HUES48 (cell line): Measurements from ENCODE around the gene MYMK.

Source experiments
- H3K27ac ChIP-seq: one replicate; pipeline ENCODE4 v1.7.0; 2013; ENCODE audit warnings: low read depth, low read length, inconsistent platforms
- H3K27me3 ChIP-seq: 2 replicates; pipeline ENCODE4 v1.6.1; 2013; ENCODE audit warnings: mild to moderate bottlenecking, low read length; ENCODE audit not compliant: control insufficient read depth, insufficient read depth
- H3K36me3 ChIP-seq: 2 replicates; pipeline ENCODE4 v1.6.1; 2013; ENCODE audit warnings: low read length; ENCODE audit not compliant: control insufficient read depth, insufficient read depth
- H3K4me1 ChIP-seq: 2 replicates; pipeline ENCODE4 v1.6.1; 2013; ENCODE audit warnings: mild to moderate bottlenecking, low read length; ENCODE audit not compliant: control insufficient read depth, insufficient read depth
- H3K4me3 ChIP-seq: 2 replicates; pipeline ENCODE4 v1.5.1; 2013; ENCODE audit warnings: mild to moderate bottlenecking, low read depth, low read length
- H3K9ac ChIP-seq: 2 replicates; pipeline ENCODE4 v1.6.1; 2013; ENCODE audit warnings: mild to moderate bottlenecking, low read depth, low read length, moderate library complexity
- H3K9me3 ChIP-seq: 2 replicates; pipeline ENCODE4 v1.6.1; 2013; ENCODE audit warnings: low read length; ENCODE audit not compliant: control insufficient read depth, insufficient read depth

Gene MYMK

GRCh38 chr9:133522073-133522910 lies 2.5 kb downstream of the MYMK start:
- H3K27me3 ChIP-seq, result no peaks in the 10 kb centered on the region
- no peak overlapping the region for H3K4me3 ChIP-seq
- no peak overlapping the region for H3K27ac ChIP-seq

GRCh38 chr9:133521122-133522072 lies 3.4 kb downstream of the MYMK start:
- H3K4me1 ChIP-seq, result peaks cover 5% of the 10 kb centered on the region
- no peaks in the 10 kb centered on the region for H3K36me3 ChIP-seq
- no peak overlapping the region for H3K27ac ChIP-seq
- no peak overlapping the region for H3K9ac ChIP-seq
- no peaks in the 10 kb centered on the region for H3K27me3 ChIP-seq
- no peak overlapping the region for H3K4me3 ChIP-seq
- H3K9me3 ChIP-seq, result no peaks in the 10 kb centered on the region

More at GRCh38 chr9:133522073-133522910, 2.5 kb downstream of the MYMK start:
- Histone ChIP-seq H3K36me3 (no peaks in the 10 kb centered on the region), H3K4me1 (peaks cover 14% of the 10 kb centered on the region), H3K9ac (no peak overlapping the region), H3K9me3 (no peaks in the 10 kb centered on the region)

- Histone ChIP-seq H3K9ac (no peak overlapping the region), H3K27ac (no peak overlapping the region), H3K36me3 (no peaks in the 10 kb centered on the region), H3K9me3 (no peaks in the 10 kb centered on the region), H3K4me3 (no peak overlapping the region), H3K4me1 (no peaks in the 10 kb centered on the region), H3K27me3 (no peaks in the 10 kb centered on the region)
Measured at GRCh38 chr9:133520121-133520835, 4.5 kb downstream of the MYMK start.

- no peaks in the 10 kb centered on the region for H3K27me3 ChIP-seq
- no peaks in the 10 kb centered on the region for H3K36me3 ChIP-seq
- no peak overlapping the region for H3K27ac ChIP-seq
- no peaks in the 10 kb centered on the region for H3K9me3 ChIP-seq
- no peak overlapping the region for H3K4me3 ChIP-seq
- no peak overlapping the region for H3K9ac ChIP-seq
- H3K4me1 ChIP-seq, result no peaks in the 10 kb centered on the region
Measured at GRCh38 chr9:133519693-133520092, 5.1 kb downstream of the MYMK start.

- H3K36me3 ChIP-seq, result no peaks in the 10 kb centered on the region
- H3K9me3 ChIP-seq, result no peaks in the 10 kb centered on the region
- H3K9ac ChIP-seq, result no peak overlapping the region
- H3K4me3 ChIP-seq, result no peak overlapping the region
- no peak overlapping the region for H3K27ac ChIP-seq
- H3K4me1 ChIP-seq, result no peaks in the 10 kb centered on the region
- no peaks in the 10 kb centered on the region for H3K27me3 ChIP-seq
Measured at GRCh38 chr9:133518706-133519449, 5.9 kb downstream of the MYMK start.

GRCh38 chr9:133518200-133518599 lies 6.6 kb downstream of the MYMK start:
- no peaks in the 10 kb centered on the region for H3K9me3 ChIP-seq
- H3K4me3 ChIP-seq, result no peak overlapping the region
- no peak overlapping the region for H3K27ac ChIP-seq
- H3K36me3 ChIP-seq, result no peaks in the 10 kb centered on the region
- H3K4me1 ChIP-seq, result no peaks in the 10 kb centered on the region
- no peaks in the 10 kb centered on the region for H3K27me3 ChIP-seq
- H3K9ac ChIP-seq, result no peak overlapping the region

- Histone ChIP-seq H3K36me3 (no peaks in the 10 kb centered on the region), H3K27ac (no peak overlapping the region), H3K4me1 (no peaks in the 10 kb centered on the region), H3K4me3 (no peak overlapping the region), H3K9me3 (no peaks in the 10 kb centered on the region), H3K27me3 (no peaks in the 10 kb centered on the region), H3K9ac (no peak overlapping the region)
Measured at GRCh38 chr9:133517711-133518110, 7.0 kb downstream of the MYMK start.

- Histone ChIP-seq H3K4me3 (no peak overlapping the region), H3K9ac (no peak overlapping the region), H3K27me3 (no peaks in the 10 kb centered on the region), H3K4me1 (no peaks in the 10 kb centered on the region), H3K9me3 (no peaks in the 10 kb centered on the region), H3K27ac (no peak overlapping the region), H3K36me3 (no peaks in the 10 kb centered on the region)
Measured at GRCh38 chr9:133516961-133517350, 7.8 kb downstream of the MYMK start.

GRCh38 chr9:133516256-133516960 lies 8.4 kb downstream of the MYMK start:
- Histone ChIP-seq H3K9me3 (no peaks in the 10 kb centered on the region), H3K9ac (no peak overlapping the region), H3K36me3 (no peaks in the 10 kb centered on the region), H3K4me1 (no peaks in the 10 kb centered on the region), H3K4me3 (no peak overlapping the region), H3K27ac (no peak overlapping the region), H3K27me3 (no peaks in the 10 kb centered on the region)
